Activated B cell treated with CpG ODN at 0.5 μM for 24 hours (primary cell): Measurements from ENCODE around the gene CAMTA1. TPM values are rescaled to one million over a fixed set of nuclear protein-coding genes. Genes with fewer than 3 reads are reported as not detected.

ENCODE experiments used
- ATAC-seq: fragments of 200-7000 bp; cut with Tn5 transposase; one replicate; pipeline ENCODE4 v1.10.0; 2021; ENCODE audit warnings: low read depth, mild to moderate bottlenecking, moderate library complexity
- CTCF ChIA-PET: fragments of 350-600 bp; sonication (Branson Sonifier 250); formaldehyde crosslinking; loops from one replicate; lab custom pipeline; 2021; ENCODE audit warnings: antibody characterized with exemption; lab: Charles Lee
- POLR2A ChIA-PET: fragments of 350-600 bp; sonication (Branson Sonifier 250); formaldehyde crosslinking; loops from one replicate; lab custom pipeline; 2021; ENCODE audit warnings: antibody characterized with exemption; lab: Charles Lee
- DNase-seq: peaks from one replicate; pipeline ENCODE4 v3.0.0; 2022
- H3K27ac Mint-ChIP-seq: one replicate; pipeline ENCODE4 v1.8.0; 2020; ENCODE audit warnings: mixed read lengths
- H3K27me3 Mint-ChIP-seq: one replicate; pipeline ENCODE4 v1.8.0; 2021; ENCODE audit warnings: mixed read lengths
- H3K36me3 Mint-ChIP-seq: one replicate; pipeline ENCODE4 v1.8.0; 2021; ENCODE audit warnings: low read depth, mixed read lengths
- H3K4me1 Mint-ChIP-seq: one replicate; pipeline ENCODE4 v1.8.0; 2021; ENCODE audit warnings: mixed read lengths
- H3K4me3 Mint-ChIP-seq: one replicate; pipeline ENCODE4 v1.8.0; 2020; ENCODE audit warnings: mild to moderate bottlenecking, mixed read lengths
- H3K9me3 Mint-ChIP-seq: one replicate; pipeline ENCODE4 v1.8.0; 2020; ENCODE audit warnings: mixed read lengths
- intact Hi-C: fragments of 100-400 bp; cut with micrococcal nuclease; formaldehyde crosslinking; loops from one replicate; pipeline ENCODE4 v1.15.1; 2024
- total RNA-seq: library from RNA; stranded (reverse); gene quantifications from 2 replicates; pipeline ENCODE4 v1.2.3, GENCODE V29; 2022
- TF ChIP-seq, protein P1 (sequence below): fragments of 200-600 bp; IDR thresholded peaks from one replicate; pipeline ENCODE4 v1.8.0; 2022; ENCODE audit warnings: antibody characterized with exemption, mild to moderate bottlenecking

CAMTA1 gene
- total RNA-seq, 1 donor from 2014 or later, result 49.8 TPM

DNA sequence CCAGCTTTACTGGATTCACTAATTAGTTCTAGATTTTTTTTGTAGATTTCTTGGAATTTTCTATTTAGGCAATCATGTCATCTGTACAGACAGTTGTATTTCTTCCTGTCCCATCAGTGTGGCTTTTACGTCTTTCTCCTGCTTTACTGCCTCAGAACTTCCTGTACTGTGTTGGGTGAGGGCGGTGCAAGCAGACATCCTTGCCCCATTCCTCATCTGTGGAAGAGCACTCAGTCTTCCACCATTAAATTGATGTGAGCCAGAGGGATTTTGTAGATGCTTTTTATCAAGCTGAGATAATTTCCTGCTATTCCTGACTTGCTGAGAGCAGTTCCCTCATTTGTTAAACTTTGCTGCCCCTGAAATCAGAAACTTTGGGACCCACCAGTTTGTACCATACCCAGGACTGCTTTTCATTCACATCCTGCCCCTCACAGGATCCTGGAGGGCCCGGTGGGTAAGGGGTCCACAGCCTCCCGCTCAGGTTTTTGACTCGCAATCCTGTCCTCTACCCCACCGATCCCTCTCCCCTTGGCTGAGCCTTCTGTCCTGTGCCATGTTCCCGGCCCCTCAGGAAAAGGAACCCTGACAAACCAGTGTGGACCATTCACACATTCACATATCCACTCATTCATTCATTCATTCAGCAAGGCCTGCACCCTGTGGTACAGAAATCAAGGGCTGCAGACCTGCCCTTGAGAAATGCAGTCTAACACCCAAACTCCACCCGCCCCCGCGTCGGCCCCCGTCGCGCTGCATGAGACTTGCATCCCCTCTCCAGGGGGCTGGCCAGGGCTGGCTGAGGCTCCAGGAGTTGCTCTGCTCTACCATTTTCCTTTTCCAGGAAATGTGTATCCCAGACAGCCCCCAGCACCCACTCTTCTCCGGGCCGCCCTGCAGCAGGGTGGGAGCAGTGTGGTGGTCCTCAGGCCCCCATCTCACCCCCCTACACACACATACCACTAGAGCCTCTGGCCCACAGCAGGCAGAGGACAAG lies 739.4 kb downstream of the CAMTA1 start:
- H3K27ac Mint-ChIP-seq, result no peak overlapping the region
- peaks cover 2% of the 10 kb centered on the region for H3K27me3 Mint-ChIP-seq
- DNase-seq, result no peak
- no peaks in the 10 kb centered on the region for H3K4me1 Mint-ChIP-seq
- POLR2A ChIA-PET, result no interaction called here
- intact Hi-C loops, result no loop called here
- CTCF ChIA-PET, result no interaction called here
- TF ChIP-seq, protein P1, sequence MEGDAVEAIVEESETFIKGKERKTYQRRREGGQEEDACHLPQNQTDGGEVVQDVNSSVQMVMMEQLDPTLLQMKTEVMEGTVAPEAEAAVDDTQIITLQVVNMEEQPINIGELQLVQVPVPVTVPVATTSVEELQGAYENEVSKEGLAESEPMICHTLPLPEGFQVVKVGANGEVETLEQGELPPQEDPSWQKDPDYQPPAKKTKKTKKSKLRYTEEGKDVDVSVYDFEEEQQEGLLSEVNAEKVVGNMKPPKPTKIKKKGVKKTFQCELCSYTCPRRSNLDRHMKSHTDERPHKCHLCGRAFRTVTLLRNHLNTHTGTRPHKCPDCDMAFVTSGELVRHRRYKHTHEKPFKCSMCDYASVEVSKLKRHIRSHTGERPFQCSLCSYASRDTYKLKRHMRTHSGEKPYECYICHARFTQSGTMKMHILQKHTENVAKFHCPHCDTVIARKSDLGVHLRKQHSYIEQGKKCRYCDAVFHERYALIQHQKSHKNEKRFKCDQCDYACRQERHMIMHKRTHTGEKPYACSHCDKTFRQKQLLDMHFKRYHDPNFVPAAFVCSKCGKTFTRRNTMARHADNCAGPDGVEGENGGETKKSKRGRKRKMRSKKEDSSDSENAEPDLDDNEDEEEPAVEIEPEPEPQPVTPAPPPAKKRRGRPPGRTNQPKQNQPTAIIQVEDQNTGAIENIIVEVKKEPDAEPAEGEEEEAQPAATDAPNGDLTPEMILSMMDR, result no peak
- H3K36me3 Mint-ChIP-seq, result no peaks in the 10 kb centered on the region
- no peak for ATAC-seq
- H3K9me3 Mint-ChIP-seq, result no peaks in the 10 kb centered on the region
- no peak overlapping the region for H3K4me3 Mint-ChIP-seq

DNA sequence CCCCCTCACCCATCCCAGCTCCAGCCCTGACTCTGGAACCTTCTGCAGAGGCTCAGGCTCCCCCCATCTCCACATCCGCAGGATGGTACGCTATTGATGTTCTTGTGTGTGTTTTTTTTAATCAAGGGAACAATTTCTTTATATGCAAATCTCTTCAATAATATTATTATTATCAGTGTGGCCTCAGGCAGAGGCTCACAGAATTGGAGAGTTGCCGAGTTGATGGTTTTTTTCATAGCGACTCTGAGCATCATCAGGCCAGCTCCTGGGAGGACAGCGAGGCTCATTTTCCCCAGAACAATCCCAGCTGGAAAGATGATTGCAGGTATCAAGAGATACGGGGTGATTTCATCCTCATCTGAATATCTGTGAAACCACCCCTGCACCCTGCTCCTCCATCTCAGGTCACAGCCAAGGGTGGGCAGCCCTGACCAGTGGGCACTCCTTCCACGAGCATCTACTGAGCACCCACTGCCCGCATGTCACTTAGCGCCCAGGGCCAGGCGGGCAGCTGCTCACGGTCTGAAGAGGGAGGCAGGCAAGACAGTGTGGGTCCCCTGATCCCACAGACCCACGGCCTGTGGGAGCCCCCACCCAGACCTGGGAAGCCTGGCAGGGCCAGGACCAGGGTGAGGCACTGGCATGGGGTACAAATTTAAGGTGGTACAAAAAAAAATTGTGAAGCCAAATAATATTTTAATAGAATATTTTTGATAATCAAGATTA lies 740.2 kb downstream of the CAMTA1 start:
- POLR2A ChIA-PET, result no interaction called here
- no peaks in the 10 kb centered on the region for H3K4me1 Mint-ChIP-seq
- TF ChIP-seq, protein P1, result no peak
- DNase-seq (no peak), ATAC-seq (no peak)
- intact Hi-C loops, result no loop called here
- CTCF ChIA-PET, result no interaction called here
- H3K27me3 Mint-ChIP-seq, result peaks cover 2% of the 10 kb centered on the region
- H3K9me3 Mint-ChIP-seq, result no peaks in the 10 kb centered on the region
- no peaks in the 10 kb centered on the region for H3K36me3 Mint-ChIP-seq
- no peak overlapping the region for H3K27ac Mint-ChIP-seq
- no peak overlapping the region for H3K4me3 Mint-ChIP-seq

DNA sequence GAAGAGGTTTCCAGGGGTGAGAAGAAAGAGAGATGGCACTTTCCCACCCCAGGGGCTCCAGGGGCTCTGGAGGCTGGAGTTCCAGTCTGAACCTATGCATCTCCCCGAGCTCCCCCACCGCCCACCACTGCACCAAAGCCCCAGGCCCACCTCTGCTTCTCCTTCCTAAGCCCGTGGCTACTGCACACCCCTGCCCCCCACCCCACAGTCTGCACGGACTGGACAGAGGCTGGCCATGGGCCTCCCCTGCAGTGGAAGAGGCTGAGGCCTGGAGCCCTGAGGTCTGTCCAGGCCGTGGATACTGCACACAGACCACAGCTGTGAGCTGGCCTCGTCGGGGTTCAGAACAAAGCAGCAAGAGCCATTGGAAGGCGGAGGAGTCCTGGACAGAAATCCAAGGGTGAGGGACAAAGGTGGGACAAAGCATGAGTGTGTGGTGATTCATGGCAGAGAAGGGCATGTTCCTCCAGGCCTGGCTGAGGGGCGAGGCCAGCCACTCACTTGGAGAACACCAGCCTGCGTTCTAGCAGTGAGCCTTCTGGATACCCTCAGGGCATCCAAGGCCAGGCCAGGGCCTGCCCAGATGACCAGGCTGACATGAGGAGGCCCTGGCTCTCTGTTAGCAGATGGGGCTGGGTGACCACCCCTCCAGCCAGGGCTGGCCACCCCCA lies 741.1 kb downstream of the CAMTA1 start:
- TF ChIP-seq, protein P1, result no peak
- no peaks in the 10 kb centered on the region for H3K9me3 Mint-ChIP-seq
- H3K36me3 Mint-ChIP-seq, result no peaks in the 10 kb centered on the region
- ATAC-seq, result no peak
- H3K27ac Mint-ChIP-seq, result no peak overlapping the region
- POLR2A ChIA-PET, result no interaction called here
- DNase-seq, result no peak
- H3K27me3 Mint-ChIP-seq, result peaks cover 2% of the 10 kb centered on the region
- CTCF ChIA-PET, result no interaction called here
- H3K4me3 Mint-ChIP-seq, result no peak overlapping the region
- intact Hi-C loops, result no loop called here
- H3K4me1 Mint-ChIP-seq, result no peaks in the 10 kb centered on the region

DNA sequence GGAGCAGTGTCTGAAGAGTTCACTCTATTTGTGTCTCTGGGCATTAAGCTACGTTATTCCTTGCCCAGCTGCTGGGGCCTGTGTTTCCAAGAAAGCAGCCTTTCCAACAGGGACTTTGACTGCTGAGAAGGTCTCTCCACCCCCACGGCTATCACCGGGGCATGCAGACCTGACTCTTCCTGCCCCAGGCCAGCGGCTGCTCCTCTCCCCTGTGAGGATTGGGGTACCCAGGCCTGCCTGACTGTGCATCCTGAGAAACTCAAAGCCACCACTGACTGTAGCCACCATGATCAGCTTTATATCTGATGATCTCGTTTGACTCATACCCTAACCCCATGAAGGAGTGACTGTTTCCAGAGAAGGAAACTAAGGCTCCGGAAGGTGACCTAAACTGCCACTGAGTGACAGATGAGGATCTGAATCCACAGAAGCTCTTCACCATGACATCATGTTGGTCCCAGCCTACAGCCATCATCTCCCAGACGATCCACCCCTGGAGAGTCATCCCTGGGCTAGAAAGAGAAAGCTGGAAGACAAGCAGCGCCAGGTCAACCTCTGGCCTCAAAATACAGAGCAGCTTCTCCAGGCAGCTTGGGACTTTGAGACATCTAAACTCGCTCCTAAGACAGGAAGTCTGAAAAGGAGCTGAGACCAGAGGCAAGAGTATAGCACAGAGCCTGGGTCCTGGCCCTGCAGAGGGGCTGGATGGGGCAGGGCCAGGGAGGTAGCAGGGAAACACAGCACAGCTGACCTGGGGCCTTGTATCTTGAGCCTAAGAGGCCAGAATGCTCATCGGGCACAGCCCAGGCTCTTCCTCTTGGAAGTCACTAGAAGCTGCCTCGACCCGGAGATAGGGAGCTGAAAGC lies 741.8 kb downstream of the CAMTA1 start:
- H3K36me3 Mint-ChIP-seq, result no peaks in the 10 kb centered on the region
- ATAC-seq, result no peak
- H3K27me3 Mint-ChIP-seq, result peaks cover 2% of the 10 kb centered on the region
- POLR2A ChIA-PET, result no interaction called here
- H3K4me3 Mint-ChIP-seq, result no peak overlapping the region
- intact Hi-C loops, result no loop called here
- DNase-seq, result no peak
- no peaks in the 10 kb centered on the region for H3K4me1 Mint-ChIP-seq
- H3K27ac Mint-ChIP-seq, result no peak overlapping the region
- H3K9me3 Mint-ChIP-seq, result no peaks in the 10 kb centered on the region
- CTCF ChIA-PET, result no interaction called here
- TF ChIP-seq, protein P1, result no peak
